Raji (cell line): ENCODE measurements around the gene LAMA4.

Experiments
- POLR2A ChIP-seq: IDR thresholded peaks from 2 replicates; pipeline ENCODE4 v1.6.1; 2011; ENCODE audit warnings: low read depth, low read length, control low read depth; ENCODE audit not compliant: insufficient read depth

Gene LAMA4

GRCh38 chr6:112237066-112237465, 17.3 kb downstream of the LAMA4 start:
- no peak for TF ChIP-seq POLR2A

- TF ChIP-seq POLR2A, result no peak
Measured at GRCh38 chr6:112235956-112236355, 18.4 kb downstream of the LAMA4 start.

GRCh38 chr6:112234601-112235000, 19.8 kb downstream of the LAMA4 start:
- TF ChIP-seq POLR2A, result no peak

DNA sequence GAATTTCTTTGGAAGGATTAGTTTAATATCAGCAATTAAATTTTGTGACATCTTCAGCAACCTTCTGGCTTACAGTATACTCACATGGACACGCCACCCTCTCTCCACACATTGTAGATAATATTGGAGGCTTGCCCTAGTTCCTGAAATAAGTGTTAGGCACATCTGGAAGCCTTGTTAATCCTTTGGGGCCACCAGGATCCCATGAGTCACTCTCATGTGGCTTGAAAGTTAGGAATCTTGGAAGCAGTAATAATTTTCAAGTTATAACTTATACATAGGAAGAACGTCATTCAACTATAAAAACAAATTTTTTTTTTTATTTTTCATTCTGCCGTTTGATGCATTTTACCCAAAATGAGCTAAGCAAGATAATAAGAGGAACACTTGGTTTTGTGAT, 20.5 kb downstream of the LAMA4 start:
- no peak for TF ChIP-seq POLR2A

DNA sequence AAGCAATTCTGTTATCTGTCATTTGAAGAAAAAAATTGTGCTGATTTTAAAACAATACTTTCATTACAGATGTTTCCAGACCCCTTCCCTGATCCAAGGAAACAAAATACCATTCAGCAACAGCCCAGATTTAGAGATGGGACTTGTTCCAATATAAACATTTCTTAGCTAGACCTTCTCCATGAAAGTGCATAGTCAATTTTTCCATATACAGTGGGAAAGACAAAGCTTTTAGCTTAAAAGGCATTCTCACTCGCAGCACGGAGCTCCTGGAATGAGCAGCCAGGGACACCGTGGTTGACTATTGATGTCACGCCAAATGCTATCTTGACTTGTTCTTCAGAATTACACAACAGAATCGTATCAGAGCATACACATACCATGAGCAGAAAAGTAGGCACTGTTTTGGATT, 21.5 kb downstream of the LAMA4 start:
- TF ChIP-seq POLR2A, result no peak

DNA sequence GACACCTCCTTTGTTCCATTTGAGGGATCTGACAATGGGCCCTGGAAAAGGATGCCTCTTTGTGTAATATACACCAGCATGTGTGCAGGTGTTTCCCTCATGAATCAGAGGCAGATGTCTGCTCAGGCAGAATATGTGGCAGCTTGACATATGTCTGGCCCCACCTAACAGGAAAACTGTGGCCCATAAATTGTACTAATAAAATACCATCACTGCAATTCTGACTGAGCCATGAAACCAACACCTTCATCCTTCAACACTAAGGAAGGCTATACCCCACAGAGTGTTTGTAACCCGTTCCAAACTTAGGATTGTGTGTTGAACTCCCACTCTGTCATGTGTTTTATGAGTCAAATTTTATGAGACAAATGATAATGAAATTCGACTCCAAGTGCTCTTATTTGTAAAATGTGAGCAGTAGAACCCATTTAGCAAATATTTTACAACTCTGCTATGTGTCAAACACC, 22.7 kb downstream of the LAMA4 start:
- TF ChIP-seq POLR2A, result no peak

DNA sequence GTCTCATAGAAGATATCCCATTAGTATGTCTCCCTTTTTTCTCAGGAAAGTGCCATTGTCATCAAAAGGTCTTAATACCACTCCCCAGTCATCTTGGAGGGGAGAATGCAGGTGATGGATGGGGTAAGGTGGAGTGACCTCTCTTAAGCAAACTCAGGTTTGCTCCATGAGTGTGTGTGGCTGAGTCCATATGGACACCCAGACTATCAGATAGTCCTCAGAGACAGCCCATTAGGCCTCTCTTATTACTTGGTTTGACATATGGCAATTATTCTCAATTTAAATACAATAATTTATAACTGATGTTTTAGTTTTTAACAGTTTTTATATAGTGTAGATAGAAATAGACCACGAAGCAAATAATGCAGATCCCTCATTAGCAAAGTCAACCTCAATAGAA, 23.2 kb downstream of the LAMA4 start:
- TF ChIP-seq POLR2A, result no peak

DNA sequence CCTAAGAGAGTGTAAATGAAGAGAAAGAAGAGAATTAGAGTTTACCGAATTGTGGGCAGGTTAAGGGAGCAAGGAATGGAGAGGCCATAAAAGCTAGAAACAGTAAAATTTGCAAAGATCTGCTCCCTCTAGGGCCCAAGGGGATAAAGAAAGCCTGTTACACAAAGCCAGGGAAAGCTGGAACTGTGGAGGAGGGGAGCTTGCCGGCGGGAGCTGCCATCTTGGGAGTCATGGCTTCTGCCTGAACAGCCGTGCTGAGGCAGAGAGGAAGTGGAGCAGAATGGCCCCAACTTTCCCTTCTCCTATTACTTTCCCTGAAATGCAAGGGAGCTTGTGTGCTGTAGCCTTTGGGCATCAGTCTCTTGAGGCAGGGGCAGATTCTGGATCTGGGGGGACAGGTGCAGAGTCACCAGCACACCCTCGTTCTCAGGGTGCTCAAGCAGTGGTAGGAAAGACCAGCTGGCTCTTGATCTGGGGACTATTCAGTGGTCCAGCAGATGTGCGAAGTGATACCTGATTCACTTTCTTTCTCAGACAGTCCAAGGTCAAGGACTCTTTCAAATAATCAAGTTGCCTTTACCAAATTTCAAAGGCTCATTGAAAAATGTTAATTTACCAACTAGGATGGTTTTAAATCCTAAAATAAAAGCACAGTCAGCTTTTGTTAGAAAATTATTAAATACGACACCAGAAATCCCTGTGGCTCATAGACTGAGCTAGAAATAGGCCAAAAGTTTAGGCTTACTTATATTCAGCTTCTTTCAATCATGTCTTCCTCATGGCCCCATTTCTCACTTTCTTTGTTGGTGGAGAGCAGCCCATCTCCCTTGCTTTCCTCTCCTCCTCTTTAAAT, 25.7 kb downstream of the LAMA4 start:
- TF ChIP-seq POLR2A, result no peak

GRCh38 chr6:112227992-112228391, 26.4 kb downstream of the LAMA4 start:
- no peak for TF ChIP-seq POLR2A

GRCh38 chr6:112227411-112227810, 27.0 kb downstream of the LAMA4 start:
- no peak for TF ChIP-seq POLR2A

DNA sequence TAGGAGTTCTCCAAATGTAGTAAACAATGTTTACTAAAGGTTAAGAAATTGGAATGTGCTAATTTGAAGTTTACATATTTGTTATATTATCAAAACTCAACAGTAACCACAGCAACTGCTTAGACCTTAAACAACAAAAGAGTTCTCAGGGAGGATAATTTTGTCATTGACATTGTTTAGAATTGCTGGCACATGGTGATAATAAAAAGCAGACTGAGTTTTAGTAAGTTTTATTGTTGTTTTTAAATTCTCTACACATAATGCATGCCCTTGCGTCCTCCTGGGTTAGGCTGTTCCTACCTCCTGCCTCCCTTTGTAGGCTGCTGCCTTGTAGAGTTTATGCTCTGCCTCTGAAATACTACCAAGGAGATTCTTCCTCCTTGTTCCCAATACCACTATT, 28.7 kb downstream of the LAMA4 start:
- TF ChIP-seq POLR2A, result no peak

DNA sequence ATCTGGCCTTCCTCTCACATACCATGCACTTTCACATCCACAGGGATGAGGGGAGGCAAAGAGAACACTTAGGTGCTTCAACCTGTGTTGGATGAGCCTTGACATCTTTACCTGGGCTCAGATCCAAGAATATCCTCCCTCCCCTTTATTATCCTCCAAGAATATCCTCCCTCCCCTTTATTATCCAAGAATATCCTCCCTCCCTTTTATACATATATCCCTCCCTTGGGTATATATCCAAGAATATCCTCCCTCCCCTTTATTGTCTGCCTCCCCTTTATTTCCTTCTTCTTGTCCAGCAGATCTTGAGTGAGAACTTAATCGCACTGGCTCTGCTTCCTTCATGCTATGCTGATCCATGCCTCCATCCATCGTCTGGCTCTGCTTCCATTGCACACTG, 30.3 kb downstream of the LAMA4 start:
- no peak for TF ChIP-seq POLR2A

DNA sequence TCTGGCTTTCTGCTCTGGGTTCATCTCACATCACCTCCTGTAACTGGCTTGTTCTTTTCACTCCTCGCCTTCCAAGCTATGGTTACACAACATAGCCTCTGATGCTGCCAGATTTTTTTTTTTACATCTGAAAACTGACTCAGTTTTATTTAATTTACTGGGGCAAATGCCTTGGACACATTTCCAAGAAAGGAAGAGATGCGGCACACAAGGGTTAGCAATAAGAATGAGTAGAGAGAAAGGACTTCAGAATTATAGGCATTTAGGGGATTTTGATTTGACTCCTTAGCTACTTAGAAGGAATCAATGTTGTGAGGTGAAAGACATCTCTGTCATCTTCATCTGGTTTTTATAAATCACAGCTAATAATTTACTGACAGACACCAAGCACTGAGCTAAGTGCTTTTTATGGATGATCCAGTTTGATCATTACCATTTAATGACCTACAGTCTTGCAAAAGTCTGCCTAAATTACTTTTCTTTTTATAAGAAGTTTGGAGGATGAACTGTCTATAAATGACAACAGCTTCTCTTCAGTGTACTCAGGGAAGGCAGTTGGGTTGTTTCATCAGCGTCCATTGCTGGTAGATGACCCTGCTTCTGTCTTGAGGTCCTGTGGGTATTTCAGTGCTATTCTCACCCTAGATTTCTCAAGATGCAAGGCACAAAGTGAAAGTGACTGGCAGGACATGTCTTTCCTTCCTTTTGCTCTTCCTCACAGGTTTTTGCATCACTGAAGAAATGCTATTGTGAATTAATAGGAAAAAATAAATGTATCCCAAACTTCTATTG, 31.1 kb downstream of the LAMA4 start:
- TF ChIP-seq POLR2A, result no peak

DNA sequence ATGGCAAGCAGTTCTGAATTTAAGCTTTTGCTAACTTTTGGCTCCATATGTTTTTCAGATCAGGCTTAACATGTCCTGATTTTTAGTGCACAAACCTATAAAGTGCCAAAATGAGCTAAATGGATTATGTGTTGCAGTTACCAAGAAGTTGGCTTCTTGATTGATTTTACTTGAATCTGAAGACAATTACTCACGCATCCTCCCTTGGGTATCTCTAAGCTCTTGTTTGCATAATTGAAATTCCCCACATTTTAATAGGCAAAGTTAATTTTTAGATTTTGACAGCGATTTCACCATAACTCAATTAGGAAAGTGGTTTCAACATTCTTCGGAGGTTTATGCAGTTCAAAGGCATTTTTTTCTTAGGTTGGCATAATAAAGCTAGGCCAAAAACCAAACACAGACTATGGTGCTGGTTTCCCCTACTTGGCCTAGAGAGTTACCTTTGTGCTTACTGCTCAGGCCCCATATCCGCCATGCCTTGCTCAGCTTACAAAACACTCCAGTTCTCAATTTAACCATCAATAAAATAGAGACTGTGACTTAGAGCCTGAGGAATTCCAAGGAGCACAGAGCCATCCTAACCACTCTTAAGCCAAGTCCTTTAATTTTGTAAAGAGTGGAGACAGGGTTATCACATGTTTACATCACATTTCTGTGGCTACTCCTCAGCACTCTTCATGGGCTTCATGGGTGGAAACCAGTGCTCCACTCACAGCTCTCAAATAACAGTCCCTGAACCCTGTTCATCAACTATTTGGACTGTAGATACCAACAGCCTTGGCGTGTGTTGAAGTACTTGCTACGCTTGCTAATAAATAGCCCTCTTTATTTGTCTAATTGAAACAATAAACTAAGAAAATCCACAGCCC, 32.1 kb downstream of the LAMA4 start:
- TF ChIP-seq POLR2A, result no peak

DNA sequence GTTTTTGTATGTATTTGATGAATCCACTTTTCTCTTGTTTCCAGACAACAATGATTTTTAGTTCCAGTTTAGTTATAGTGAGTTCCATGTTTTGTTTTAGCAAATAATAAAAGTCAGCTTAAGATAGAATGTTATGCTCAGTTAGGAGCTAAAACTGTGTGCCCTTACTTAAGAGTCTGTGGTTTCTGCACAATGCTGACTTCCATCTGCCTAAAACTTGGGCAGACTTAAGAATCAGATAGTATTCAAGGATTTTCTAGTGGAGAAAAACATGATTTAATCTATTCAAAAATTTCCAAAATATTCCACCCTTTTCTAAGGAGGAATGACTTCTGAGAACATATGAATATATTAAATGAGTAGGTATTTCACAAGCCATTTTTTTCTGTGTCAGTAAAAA, 32.8 kb downstream of the LAMA4 start:
- no peak for TF ChIP-seq POLR2A

DNA sequence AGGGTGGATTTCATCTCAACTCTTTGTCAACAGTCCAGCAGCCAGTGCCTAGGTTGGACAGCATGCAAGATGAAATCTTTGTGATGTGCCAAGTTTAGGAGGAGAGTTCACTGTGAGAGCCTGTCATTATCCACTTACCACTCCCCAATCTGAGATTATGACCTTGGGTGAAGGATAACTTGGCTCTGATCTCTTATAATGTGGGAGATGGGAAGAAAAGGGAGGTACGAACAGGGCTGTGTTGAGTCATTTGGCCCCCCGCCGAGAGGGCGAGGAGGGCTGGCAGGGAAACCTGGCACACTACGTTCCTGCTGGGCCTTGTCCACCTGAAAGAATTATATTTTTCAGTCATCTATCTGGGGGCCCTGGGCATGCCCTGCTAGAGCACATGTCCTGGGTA, 35.8 kb downstream of the LAMA4 start:
- no peak for TF ChIP-seq POLR2A
